CD4-positive, alpha-beta T cell treated with Interleukin-12 subunit alpha and Interleukin-12 subunit beta, for 1 hour (primary cell): ENCODE data around the gene APC.
A peak's percentile ranks its signal among the peaks of the same experiment; 100 is the strongest.
"Not testable (repeated sequence)": the region's sequence is repeated elsewhere in the genome, so short reads cannot be mapped to it uniquely, and the experiment has no call there.

Experiments used
- DNase-seq: peaks from one replicate; pipeline ENCODE4 v3.0.0-alpha.2; 2020

Gene APC

GRCh38 chr5:112737463-112738190 lies at the start of gene APC:
TSS of gene APC (plus strand) at chr5:112737885. CDS start at chr5:112754891, 17,006 bp downstream.
- peak; percentile 78 for DNase-seq

GRCh38 chr5:112689155-112689909 lies 48.4 kb upstream of the APC start:
- DNase-seq: no peak

- no peak for DNase-seq
Measured at GRCh38 chr5:112690605-112691338, 46.9 kb upstream of the APC start.

GRCh38 chr5:112691339-112691680 lies 46.4 kb upstream of the APC start:
- DNase-seq: no peak

GRCh38 chr5:112691758-112692157 lies 45.9 kb upstream of the APC start:
- peak; percentile 27 for DNase-seq

- DNase-seq: no peak
Measured at GRCh38 chr5:112692472-112692871, 45.2 kb upstream of the APC start.

- DNase-seq: no peak
Measured at GRCh38 chr5:112693301-112693700, 44.4 kb upstream of the APC start.

GRCh38 chr5:112694853-112695709 lies 42.6 kb upstream of the APC start:
- DNase-seq: no peak

GRCh38 chr5:112696786-112697185 lies 40.9 kb upstream of the APC start:
- no peak for DNase-seq

- no peak for DNase-seq
Measured at GRCh38 chr5:112697322-112697721, 40.4 kb upstream of the APC start.

- no peak for DNase-seq
Measured at GRCh38 chr5:112697833-112698232, 39.9 kb upstream of the APC start.

- no peak for DNase-seq
Measured at GRCh38 chr5:112703866-112704820, 33.5 kb upstream of the APC start.

GRCh38 chr5:112706446-112707016 lies 31.2 kb upstream of the APC start:
- DNase-seq: no peak

- peak; percentile 99 for DNase-seq
Measured at GRCh38 chr5:112707187-112708102, 30.2 kb upstream of the APC start.

- no peak for DNase-seq
Measured at GRCh38 chr5:112708103-112708622, 29.5 kb upstream of the APC start.

GRCh38 chr5:112709416-112709815 lies 28.3 kb upstream of the APC start:
- DNase-seq: no peak

- no peak for DNase-seq
Measured at GRCh38 chr5:112710896-112711295, 26.8 kb upstream of the APC start.

- DNase-seq: no peak
Measured at GRCh38 chr5:112711436-112711835, 26.2 kb upstream of the APC start.

- no peak for DNase-seq
Measured at GRCh38 chr5:112713206-112713605, 24.5 kb upstream of the APC start.

GRCh38 chr5:112716895-112717294 lies 20.8 kb upstream of the APC start:
- DNase-seq: not testable (repeated sequence)
